ENCODE data around the gene SLC39A1.
"Not testable (repeated sequence)": the region's sequence is repeated elsewhere in the genome, so short reads cannot be mapped to it uniquely, and the experiment has no call there.

Gene SLC39A1, protein sequence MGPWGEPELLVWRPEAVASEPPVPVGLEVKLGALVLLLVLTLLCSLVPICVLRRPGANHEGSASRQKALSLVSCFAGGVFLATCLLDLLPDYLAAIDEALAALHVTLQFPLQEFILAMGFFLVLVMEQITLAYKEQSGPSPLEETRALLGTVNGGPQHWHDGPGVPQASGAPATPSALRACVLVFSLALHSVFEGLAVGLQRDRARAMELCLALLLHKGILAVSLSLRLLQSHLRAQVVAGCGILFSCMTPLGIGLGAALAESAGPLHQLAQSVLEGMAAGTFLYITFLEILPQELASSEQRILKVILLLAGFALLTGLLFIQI

DNA sequence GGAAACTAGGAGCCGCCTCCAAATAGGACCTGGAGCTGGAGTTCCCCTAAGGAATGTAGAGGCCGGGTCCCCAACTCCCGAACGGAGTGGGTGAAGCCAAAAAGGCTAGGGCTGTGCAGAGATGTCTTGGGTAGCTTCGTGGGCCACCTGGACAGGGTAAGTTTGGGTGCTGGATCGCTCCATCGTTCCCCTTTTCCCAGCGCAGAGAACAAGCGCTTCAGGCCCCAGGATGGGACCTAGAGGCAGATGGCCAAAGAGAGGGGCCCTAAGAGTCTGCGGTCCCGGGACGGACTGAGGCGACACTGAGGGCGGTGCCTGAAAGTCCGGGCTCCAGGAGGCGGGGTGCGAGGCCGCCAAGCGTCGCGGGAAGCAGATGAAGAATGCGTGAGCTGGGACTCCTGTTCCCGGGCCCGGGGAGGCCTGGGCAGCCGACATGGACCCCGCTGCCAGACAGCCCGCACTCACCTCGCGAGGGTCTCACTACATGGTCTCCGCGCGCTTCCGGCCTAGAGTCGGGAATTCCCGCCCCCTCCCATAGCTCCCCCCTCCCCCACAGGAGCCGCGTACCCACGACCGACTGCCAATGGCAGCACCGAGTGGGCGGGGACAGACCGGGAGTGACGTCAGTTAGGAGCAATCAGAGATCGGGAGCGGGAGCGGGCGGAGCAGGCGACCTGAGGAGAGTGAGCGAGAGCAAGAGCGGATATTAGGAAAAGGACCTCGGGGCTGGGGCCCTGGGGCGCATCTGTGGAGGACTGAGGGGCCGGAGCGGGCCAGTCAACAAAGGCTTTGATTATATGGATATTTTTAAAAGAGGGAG lies at the start of gene SLC39A1:
Gene SLC39A1, minus strand, starts transcription at position 508 of the 820 bp plus-strand sequence. CDS start 822 bp downstream, outside the sequence.
- peak; percentile 99 for DNase-seq

- not testable (repeated sequence) for DNase-seq
Observed at GRCh38 chr1:154012543-154012942, 49.2 kb upstream of the SLC39A1 start.

- no peak for DNase-seq
Observed at GRCh38 chr1:154012129-154012528, 48.8 kb upstream of the SLC39A1 start.

GRCh38 chr1:154006136-154006535 lies 42.8 kb upstream of the SLC39A1 start:
- no peak for DNase-seq

GRCh38 chr1:154000420-154000819 lies 37.1 kb upstream of the SLC39A1 start:
- DNase-seq: no peak

DNA sequence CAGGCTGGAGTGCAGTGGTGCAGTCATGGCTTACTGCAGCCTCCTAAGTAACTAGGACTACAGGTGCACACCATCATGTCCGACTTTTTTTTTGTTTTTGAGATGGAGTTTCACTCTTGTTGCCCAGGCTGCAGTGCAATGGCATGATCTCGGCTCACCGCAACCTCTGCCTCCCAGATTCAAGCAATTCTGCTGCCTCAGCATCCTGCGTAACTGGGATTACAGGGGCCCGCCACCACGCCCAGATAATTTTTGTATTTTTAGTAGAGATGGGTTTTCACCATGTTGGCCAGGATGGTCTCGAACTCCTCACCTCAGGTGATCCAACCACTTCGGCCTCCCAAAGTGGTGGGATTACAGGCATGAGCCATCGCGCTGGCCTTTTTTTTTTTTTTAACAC lies 33.5 kb upstream of the SLC39A1 start:
- not testable (repeated sequence) for DNase-seq

- DNase-seq: no peak
Observed at GRCh38 chr1:153995640-153996039, 32.3 kb upstream of the SLC39A1 start.

GRCh38 chr1:153995202-153995601 lies 31.9 kb upstream of the SLC39A1 start:
- DNase-seq: no peak

DNA sequence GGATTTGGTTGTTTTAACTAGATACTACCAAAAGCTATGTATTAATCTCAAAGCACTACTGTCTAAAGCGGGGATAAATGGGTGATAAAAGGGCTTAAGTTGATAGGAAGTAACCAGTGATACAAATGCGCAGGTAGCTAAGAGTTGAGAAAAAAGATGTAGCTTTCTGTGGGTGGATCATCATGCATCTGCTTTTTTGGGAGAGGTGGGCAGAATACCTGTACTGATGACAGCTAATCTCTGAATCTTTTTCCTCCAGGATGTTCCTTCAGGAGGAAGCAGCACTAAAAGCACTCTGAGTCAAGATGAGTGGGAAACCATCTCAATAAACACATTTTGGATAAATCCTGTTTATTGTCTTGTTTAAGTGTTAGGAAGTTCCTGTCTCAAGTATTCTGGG lies 28.5 kb upstream of the SLC39A1 start:
- DNase-seq: no peak

GRCh38 chr1:153991151-153991630 lies 27.9 kb upstream of the SLC39A1 start:
- no peak for DNase-seq

DNA sequence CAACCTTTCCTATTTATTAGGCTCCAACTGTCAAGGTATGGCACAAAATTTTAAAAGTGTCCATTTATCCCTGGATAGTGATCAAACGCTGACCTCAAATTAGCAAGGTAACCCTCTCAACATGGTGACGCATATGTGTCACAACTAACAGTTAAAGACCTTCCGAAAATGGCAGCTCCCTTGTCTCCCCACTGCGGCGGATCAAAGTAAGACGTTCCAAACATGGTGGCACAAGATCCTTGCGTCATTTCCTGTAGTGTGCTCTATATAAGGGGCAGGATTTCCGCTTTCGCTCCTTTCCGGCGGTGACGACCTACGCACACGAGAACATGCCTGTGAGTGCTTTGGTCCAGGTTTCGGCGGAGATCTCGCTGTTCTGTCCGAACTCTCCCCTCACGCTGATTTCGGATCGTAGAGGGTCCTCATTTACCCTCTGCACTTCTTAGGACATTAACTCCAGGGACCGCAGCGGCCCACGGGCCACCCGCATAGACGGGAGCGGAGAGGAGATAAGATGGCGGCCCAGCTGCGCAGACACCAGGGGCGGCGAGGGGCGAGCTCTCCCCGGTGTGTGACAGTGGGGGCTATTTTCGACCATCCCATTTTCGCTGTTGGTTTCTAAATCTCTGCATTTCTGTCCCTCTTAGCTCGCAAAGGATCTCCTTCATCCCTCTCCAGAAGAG lies 27.3 kb upstream of the SLC39A1 start, which contains the start of gene RPS27:
Gene RPS27, plus strand, starts transcription at position 295 of the 683 bp plus-strand sequence. Its CDS starts 35 bp downstream, at position 330.
- DNase-seq: peak; percentile 99

DNA sequence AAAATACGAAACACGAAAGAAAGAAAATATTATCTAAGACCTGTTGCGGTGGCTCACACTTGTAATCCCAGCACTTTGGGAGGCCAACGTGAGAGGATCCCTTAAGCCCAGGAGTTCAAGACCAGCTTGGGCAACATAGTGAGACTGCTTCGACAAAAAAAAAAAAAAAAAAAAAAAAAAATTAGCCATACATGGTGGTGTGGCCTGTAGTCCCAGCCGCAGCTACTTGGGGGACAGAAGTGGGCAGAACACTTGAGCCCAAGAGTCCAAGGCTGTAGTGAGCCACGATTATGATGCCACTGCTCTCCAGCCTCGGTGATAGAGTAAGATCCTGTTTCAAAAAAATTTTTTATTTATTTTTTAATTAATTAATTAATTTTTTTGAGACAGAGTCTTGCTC lies 24.3 kb upstream of the SLC39A1 start:
- DNase-seq: no peak

DNA sequence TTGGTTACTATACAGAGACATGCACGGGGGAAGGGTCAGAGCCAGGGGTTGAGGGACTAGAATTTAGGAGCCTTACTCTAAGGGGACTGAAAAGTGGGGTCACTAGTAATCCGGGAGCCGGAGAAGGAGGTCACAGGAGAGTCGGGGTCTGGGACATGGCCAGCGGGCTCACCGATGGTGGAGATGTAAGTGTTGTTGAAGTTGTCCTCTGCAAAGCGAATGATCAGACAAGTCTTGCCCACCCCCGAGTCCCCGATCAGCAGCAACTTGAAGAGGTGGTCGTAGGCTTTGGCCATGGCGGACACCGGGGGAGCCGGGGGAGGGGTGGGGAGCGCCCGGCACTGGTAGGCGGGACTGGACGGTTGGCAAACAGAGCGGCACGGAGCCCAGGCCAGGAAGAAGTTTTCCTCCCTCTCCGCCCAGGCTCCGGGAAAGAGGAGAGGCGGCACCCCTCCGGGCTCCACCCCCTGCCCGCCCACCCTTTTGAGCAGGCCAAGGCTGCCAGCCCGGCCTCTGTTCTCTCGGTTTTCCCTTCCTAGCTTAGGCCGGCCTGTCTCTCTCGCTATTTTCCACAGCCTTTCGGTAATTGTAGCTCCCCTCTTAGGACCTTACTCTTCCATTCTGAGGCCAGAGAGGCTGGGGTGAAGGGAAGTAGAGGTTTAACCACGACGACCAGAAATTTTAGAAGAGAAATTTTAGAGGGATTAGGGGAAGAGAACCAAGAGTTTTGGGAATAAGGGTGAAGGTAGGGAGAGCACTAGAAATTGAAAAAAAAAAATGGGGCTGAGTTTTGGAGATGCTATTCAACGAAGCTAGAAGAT lies 22.8 kb upstream of the SLC39A1 start, which contains the start of gene RAB13:
Gene RAB13, minus strand, starts transcription at position 399 of the 821 bp plus-strand sequence. Its CDS starts 103 bp downstream, at position 296.
- peak; percentile 82 for DNase-seq

- DNase-seq: peak; percentile 55
Observed at GRCh38 chr1:153985341-153985912, 22.1 kb upstream of the SLC39A1 start.

DNA sequence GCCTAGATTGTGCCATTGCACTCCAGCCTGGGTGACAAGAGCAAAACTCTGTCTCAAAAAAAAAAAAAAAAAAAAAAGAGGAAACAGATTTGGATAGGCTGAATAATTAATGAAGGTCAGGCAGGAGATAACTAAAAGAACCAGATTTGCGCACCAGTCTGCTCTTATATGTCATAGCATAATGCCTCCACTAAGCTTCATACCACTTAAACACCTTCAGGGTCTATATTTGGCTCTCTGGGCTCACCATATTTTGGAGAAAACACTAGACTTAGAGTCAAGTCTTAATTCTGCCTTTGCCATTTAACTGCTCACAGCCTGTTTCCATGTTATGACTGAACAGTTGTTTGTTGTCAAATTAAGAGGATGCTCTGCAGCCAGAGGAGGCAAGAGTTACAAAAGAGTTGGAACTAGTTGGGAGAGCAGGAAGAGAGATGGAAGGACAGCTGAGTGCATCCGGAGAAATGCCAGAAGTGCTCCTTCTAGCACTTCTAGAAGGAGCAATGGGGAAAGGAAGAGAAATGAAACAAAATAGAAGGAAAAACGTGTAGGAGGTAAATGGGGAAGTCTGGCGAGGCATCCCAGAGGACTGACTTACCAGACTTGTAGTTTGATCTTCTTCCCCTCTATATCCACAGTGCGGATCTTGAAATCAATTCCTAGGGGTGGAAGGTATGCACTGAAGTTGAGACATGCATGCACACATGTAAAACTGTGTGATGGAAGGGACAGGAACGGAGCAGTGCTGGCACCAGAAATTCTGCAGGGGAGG lies 21.0 kb upstream of the SLC39A1 start:
- no peak for DNase-seq

DNA sequence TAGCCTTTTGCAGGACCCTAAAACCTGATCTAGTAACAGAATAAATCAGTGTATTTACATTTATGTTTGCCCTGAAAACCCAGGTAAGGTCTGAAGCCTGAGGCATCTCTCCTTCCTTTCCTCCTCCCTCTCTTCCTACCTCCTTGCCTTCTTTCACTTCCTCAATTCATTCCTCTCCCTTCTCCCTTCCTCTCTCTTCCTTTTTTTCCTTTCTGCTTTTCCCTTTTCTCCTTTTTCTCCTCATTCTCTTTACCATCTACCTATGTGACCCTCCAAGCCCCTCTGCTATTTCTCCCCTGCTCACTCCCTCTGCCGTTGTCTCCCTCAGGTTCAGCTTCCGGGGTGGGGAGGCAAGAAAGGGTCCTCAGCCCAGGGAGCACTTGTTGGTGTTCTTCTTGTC lies 18.4 kb upstream of the SLC39A1 start:
- DNase-seq: not testable (repeated sequence)

GRCh38 chr1:153979091-153979490 lies 15.8 kb upstream of the SLC39A1 start:
- DNase-seq: not testable (repeated sequence)

GRCh38 chr1:153978274-153978909 lies 15.1 kb upstream of the SLC39A1 start:
- peak; percentile 75 for DNase-seq

- peak; percentile 90 for DNase-seq
Observed at GRCh38 chr1:153977250-153978240, 14.2 kb upstream of the SLC39A1 start, which contains the start of gene JTB. JTB (minus strand) TSS chr1:153977674; CDS start chr1:153977252, 422 bp downstream.
